ENCODE data around the gene BRAT1.

GRCh38 chr7:2544541-2545188 is 10.7 kb downstream of the BRAT1 start:
- TF ChIP-seq, protein P1, sequence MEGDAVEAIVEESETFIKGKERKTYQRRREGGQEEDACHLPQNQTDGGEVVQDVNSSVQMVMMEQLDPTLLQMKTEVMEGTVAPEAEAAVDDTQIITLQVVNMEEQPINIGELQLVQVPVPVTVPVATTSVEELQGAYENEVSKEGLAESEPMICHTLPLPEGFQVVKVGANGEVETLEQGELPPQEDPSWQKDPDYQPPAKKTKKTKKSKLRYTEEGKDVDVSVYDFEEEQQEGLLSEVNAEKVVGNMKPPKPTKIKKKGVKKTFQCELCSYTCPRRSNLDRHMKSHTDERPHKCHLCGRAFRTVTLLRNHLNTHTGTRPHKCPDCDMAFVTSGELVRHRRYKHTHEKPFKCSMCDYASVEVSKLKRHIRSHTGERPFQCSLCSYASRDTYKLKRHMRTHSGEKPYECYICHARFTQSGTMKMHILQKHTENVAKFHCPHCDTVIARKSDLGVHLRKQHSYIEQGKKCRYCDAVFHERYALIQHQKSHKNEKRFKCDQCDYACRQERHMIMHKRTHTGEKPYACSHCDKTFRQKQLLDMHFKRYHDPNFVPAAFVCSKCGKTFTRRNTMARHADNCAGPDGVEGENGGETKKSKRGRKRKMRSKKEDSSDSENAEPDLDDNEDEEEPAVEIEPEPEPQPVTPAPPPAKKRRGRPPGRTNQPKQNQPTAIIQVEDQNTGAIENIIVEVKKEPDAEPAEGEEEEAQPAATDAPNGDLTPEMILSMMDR (IDR thresholded peaks at IDR 0.05), result no peak
- TF ChIP-seq EZH2 (IDR thresholded peaks at IDR 0.05; ENCODE audit: borderline replicate concordance, insufficient read depth, low read depth, low read length, poor library complexity, severe bottlenecking), result no peak

Data from B cell (primary cell).